Endothelial cell of umbilical vein (primary cell): Measurements from ENCODE around the gene PLEKHO1.

ENCODE experiments used
- EZH2 ChIP-seq: IDR thresholded peaks from 2 replicates; pipeline ENCODE4 v1.6.1; 2012; ENCODE audit warnings: borderline replicate concordance, low read depth, mild to moderate bottlenecking, moderate library complexity, low read length, inconsistent platforms; ENCODE audit not compliant: severe bottlenecking
- GATA2 ChIP-seq: IDR thresholded peaks from 2 replicates; pipeline ENCODE4 v1.7.0; 2011; ENCODE audit warnings: low read depth, mild to moderate bottlenecking, moderate library complexity, mixed read lengths, low read length; ENCODE audit not compliant: insufficient read length, insufficient read depth
- JUN ChIP-seq: IDR thresholded peaks from 2 replicates; pipeline ENCODE4 v1.6.1; 2011; ENCODE audit warnings: borderline replicate concordance, low read depth; ENCODE audit not compliant: insufficient read length, insufficient read depth
- MYC ChIP-seq: IDR thresholded peaks from one replicate; pipeline ENCODE4 v1.6.1; 2011; ENCODE audit warnings: mild to moderate bottlenecking, low read depth, low read length
- POLR2A ChIP-seq: IDR thresholded peaks from 2 replicates; pipeline ENCODE4 v1.6.1; 2012; ENCODE audit warnings: low read depth, mild to moderate bottlenecking, control low read depth, low read length
- POLR2AphosphoS5 ChIP-seq: IDR thresholded peaks from 2 replicates; pipeline ENCODE4 v1.6.1; 2012; ENCODE audit warnings: low read depth, mild to moderate bottlenecking, control low read depth, low read length, moderate library complexity; ENCODE audit not compliant: insufficient read depth
- TF ChIP-seq, protein P1 (sequence below), 2 donors: IDR thresholded peaks; 1 replicate in 1 of 2; 2 replicates in 1 of 2; pipeline ENCODE4 v1.5.1; 2011; ENCODE audit warnings: low read length in 2 of 2, mild to moderate bottlenecking in 2 of 2, moderate library complexity in 2 of 2, control low read depth in 1 of 2, inconsistent platforms in 1 of 2, low read depth in 1 of 2; ENCODE audit not compliant: insufficient read depth in 1 of 2; ENCODE audit errors: extremely low read depth in 1 of 2
- TF ChIP-seq, protein P2 (sequence below): IDR thresholded peaks from 2 replicates; pipeline ENCODE4 v1.6.1; 2011; ENCODE audit not compliant: insufficient read depth, insufficient read length

DNA sequence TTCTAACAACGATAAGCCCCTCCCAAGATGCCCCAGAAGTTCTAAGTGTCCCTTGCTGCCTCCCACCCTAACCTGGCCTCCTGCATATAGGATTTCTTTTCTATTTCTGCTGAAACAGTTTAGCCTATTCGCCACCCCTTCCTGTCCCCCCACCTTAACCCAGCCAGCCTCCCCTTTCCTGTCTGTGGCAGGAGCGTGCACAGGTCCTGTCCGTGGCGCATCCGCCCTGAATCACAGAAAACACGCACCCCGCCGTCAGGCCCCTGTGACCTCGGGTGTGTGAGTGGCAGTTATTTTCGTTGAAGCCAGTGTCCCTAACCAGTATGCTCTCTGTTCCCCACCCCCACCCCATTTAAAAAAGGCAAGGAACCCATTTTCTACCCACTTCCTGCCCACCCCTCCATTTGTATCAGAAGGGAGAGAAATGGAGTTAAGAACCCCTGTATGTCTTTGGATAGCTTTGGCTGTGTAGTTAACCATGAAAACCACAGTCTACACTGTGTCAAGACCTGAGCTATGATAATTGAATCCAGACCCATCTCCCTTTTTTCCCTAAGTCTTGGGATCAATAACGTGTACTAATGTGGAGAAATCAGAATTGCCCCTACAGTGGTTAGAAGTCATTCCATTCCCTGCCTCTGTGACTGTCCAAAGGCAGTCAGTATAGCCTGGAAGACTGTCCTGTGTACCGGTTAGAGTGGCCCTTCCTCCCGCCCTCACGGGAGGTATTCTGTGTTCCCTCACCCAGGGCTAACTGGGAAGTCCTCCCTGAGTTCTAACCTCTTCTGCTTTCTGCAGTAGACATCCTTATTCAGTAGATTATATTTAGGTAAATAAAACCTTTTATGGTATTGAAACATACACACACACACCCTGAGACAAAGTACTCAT is 1.8 kb downstream of the PLEKHO1 start:
- TF ChIP-seq EZH2: no peak
- TF ChIP-seq, protein P1, sequence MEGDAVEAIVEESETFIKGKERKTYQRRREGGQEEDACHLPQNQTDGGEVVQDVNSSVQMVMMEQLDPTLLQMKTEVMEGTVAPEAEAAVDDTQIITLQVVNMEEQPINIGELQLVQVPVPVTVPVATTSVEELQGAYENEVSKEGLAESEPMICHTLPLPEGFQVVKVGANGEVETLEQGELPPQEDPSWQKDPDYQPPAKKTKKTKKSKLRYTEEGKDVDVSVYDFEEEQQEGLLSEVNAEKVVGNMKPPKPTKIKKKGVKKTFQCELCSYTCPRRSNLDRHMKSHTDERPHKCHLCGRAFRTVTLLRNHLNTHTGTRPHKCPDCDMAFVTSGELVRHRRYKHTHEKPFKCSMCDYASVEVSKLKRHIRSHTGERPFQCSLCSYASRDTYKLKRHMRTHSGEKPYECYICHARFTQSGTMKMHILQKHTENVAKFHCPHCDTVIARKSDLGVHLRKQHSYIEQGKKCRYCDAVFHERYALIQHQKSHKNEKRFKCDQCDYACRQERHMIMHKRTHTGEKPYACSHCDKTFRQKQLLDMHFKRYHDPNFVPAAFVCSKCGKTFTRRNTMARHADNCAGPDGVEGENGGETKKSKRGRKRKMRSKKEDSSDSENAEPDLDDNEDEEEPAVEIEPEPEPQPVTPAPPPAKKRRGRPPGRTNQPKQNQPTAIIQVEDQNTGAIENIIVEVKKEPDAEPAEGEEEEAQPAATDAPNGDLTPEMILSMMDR (IDR thresholded peaks at IDR 0.05; ENCODE audit: extremely low read depth in 1 of 2, insufficient read depth in 1 of 2, low read depth in 1 of 2, low read length in 2 of 2): no peak
- no peak for TF ChIP-seq POLR2A
- TF ChIP-seq MYC: no peak
- no peak for TF ChIP-seq JUN
- peak; percentile 11 for TF ChIP-seq POLR2AphosphoS5
- TF ChIP-seq, protein P2, sequence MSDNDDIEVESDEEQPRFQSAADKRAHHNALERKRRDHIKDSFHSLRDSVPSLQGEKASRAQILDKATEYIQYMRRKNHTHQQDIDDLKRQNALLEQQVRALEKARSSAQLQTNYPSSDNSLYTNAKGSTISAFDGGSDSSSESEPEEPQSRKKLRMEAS: no peak
- no peak for TF ChIP-seq GATA2
